Heart left ventricle (tissue), 13 donors: Measurements from ENCODE around the gene LRP1B.

ENCODE experiments used
- CTCF ChIP-seq, 12 donors: fragments of 200-600 bp; sonication (generic) in 4 of 12; IDR thresholded peaks; one replicate each; pipeline versions ENCODE4 v1.5.0 to v1.8.0; 2018 to 2022; ENCODE audit warnings: antibody characterized with exemption in 12 of 12, mild to moderate bottlenecking in 5 of 12
- POLR2A ChIP-seq, 2 donors: fragments of 450-650 bp; IDR thresholded peaks; one replicate each; pipeline ENCODE4 v1.6.1; 2017; ENCODE audit warnings: antibody characterized with exemption in 2 of 2, mild to moderate bottlenecking in 2 of 2, moderate library complexity in 2 of 2
- donor health status: ischemic (EF 13 %, LVEDD 7.1; RV severe dilation, severe dysfunction).
- donor health status: DM: no; HTN: yes; CAD: no.
- donor health status: DM: no; HTN: no; CAD: no.
- donor health status: ischemic (EF 25% LVEDD 6.9; RV normal size, moderate dysfunction).
- donor health status: ischemic (EF 25% LVEDD 5.7; RV mildly dilated, moderate dysfunction).
- donor health status: ischemic (EF 35%, LVEDD 5.7; RV mildly dilated, moderate dysfunction).
- donor health status: nonischemic (EF 11% LVEDD 7.7; RV severe dilation, severe dysfunction).
- donor health status: DM: yes; HTN: yes; CAD: no.
- donor health status: PGD.
- donor health status: ischemic (EF 29% LVEDD 5.4; RV normal size, mild dysfunction).
- donor health status: nonischemic (EF 23%, LVEDD 6.1; RV moderate dilation, normal function).

- TF ChIP-seq POLR2A (IDR thresholded peaks at IDR 0.05) (no peak), CTCF (IDR thresholded peaks at IDR 0.05) (no peak)
Measured at GRCh38 chr2:140808820-140809219, 1322.0 kb downstream of the LRP1B start.
